Measurements from ENCODE around the gene RNF121.

RNF121 gene

GRCh38 chr11:72007089-72007476, 78.2 kb downstream of the RNF121 start:
- no peak for DNase-seq

- DNase-seq, result no peak
These were observed 78.7 kb downstream of the RNF121 start for GRCh38 chr11:72007587-72007986.

GRCh38 chr11:72008728-72009127, 79.9 kb downstream of the RNF121 start:
- DNase-seq, result no peak

- DNase-seq, result no peak
These were observed 80.3 kb downstream of the RNF121 start for GRCh38 chr11:72009156-72009555.

- no peak for DNase-seq
These were observed 81.8 kb downstream of the RNF121 start for GRCh38 chr11:72010529-72011233.

- DNase-seq, result no peak
These were observed 83.3 kb downstream of the RNF121 start for GRCh38 chr11:72012091-72012630.

- DNase-seq, result no peak
These were observed 84.3 kb downstream of the RNF121 start for GRCh38 chr11:72012897-72013721.

GRCh38 chr11:72013765-72014711, 85.2 kb downstream of the RNF121 start:
- DNase-seq, result no peak

GRCh38 chr11:72014761-72015320, 86.0 kb downstream of the RNF121 start:
- DNase-seq, result no peak

- DNase-seq, result no peak
These were observed 86.7 kb downstream of the RNF121 start for GRCh38 chr11:72015511-72016061.

- DNase-seq, result no peak
These were observed 89.3 kb downstream of the RNF121 start for GRCh38 chr11:72018171-72018570.

GRCh38 chr11:72023335-72023734, 94.5 kb downstream of the RNF121 start:
- DNase-seq, result no peak

- DNase-seq, result no peak
These were observed 95.4 kb downstream of the RNF121 start for GRCh38 chr11:72024069-72024754.

- DNase-seq, result no peak
These were observed 97.2 kb downstream of the RNF121 start for GRCh38 chr11:72026090-72026489.

GRCh38 chr11:72030472-72031045, 101.7 kb downstream of the RNF121 start:
- no peak for DNase-seq

GRCh38 chr11:72036687-72037086, 107.8 kb downstream of the RNF121 start:
- no peak for DNase-seq

- DNase-seq, result no peak
These were observed 108.9 kb downstream of the RNF121 start for GRCh38 chr11:72037554-72038311.

- DNase-seq, result no peak
These were observed 109.6 kb downstream of the RNF121 start for GRCh38 chr11:72038491-72038890.

GRCh38 chr11:72039031-72039855, 110.4 kb downstream of the RNF121 start:
- DNase-seq, result no peak

All from KG1 (cell line).